Gastrocnemius medialis (tissue), 4 donors: ENCODE results near the gene MAPKAP1.

Experiments used
- POLR2A ChIP-seq, 2 donors: fragments of 450-650 bp; IDR thresholded peaks; one replicate each; pipeline ENCODE4 v1.6.1; 2017; ENCODE audit warnings: antibody characterized with exemption in 2 of 2, mild to moderate bottlenecking in 2 of 2, moderate library complexity in 2 of 2
- TF ChIP-seq, protein P1 (sequence below), 5 experiments: fragments of 450-650 bp in 3 of 5; fragments of 200-600 bp in 2 of 5; sonication (generic) in 2 of 5; IDR thresholded peaks in 4 of 5; conservative IDR thresholded peaks in 1 of 5; 1 replicate in 4 of 5; 2 replicates in 1 of 5; pipeline ENCODE4 v1.5.1; 2016 to 2019; ENCODE audit warnings: antibody characterized with exemption in 5 of 5, mild to moderate bottlenecking in 3 of 5, moderate library complexity in 3 of 5

DNA sequence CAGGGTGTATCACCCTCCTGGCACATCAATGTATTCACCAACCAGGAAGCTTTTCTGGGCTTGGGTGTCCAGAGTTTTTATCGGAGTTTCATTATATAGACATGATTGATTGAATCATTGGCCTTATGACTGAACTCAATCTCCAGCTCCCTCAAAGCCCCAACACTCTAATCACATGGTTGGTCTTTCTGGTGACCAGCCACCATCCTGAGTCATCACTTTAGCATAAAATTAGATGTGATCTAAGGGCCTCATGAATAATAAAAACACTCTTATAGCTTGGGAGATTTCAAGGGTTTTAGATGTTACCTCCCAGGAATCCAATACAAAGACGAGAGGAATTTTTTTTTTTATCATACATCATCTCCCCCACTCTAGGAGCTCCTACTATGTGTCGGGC is 32.4 kb upstream of the MAPKAP1 start:
- no peak for TF ChIP-seq POLR2A (IDR thresholded peaks at IDR 0.05)
- TF ChIP-seq, protein P1, sequence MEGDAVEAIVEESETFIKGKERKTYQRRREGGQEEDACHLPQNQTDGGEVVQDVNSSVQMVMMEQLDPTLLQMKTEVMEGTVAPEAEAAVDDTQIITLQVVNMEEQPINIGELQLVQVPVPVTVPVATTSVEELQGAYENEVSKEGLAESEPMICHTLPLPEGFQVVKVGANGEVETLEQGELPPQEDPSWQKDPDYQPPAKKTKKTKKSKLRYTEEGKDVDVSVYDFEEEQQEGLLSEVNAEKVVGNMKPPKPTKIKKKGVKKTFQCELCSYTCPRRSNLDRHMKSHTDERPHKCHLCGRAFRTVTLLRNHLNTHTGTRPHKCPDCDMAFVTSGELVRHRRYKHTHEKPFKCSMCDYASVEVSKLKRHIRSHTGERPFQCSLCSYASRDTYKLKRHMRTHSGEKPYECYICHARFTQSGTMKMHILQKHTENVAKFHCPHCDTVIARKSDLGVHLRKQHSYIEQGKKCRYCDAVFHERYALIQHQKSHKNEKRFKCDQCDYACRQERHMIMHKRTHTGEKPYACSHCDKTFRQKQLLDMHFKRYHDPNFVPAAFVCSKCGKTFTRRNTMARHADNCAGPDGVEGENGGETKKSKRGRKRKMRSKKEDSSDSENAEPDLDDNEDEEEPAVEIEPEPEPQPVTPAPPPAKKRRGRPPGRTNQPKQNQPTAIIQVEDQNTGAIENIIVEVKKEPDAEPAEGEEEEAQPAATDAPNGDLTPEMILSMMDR (IDR thresholded peaks at IDR 0.05 in 4 of 5, conservative IDR thresholded peaks at IDR 0.05 in 1 of 5), result no peak
